K562 (cell line): ENCODE results near the gene RFT1. TPM values are rescaled to one million over a fixed set of nuclear protein-coding genes. Genes with fewer than 3 reads are reported as not detected.

Experiments used
- ATAC-seq: fragments of 200-7000 bp; cut with Tn5 transposase; 3 replicates; pipeline ENCODE4 v1.9.1; 2020; ENCODE audit warnings: moderate library complexity
- BruUV-seq: library from RNA; stranded (reverse); fragments of 400-500 nt; replicated peaks from 2 replicates; lab custom pipeline; 2021; lab: Mats Ljungman, UMichigan
- CTCF ChIA-PET: fragments of 300-600 bp; formaldehyde crosslinking; extraction: SDS; loops from one replicate; lab custom pipeline; 2021; ENCODE audit warnings: low intra/inter-chr PET ratio; lab: Yijun Ruan, JAX
- POLR2A ChIA-PET: fragments of 300-600, 350-650 bp; sonication (Branson Sonifier 250); formaldehyde crosslinking; extraction: SDS; loops from one replicate; lab custom pipeline; 2021; ENCODE audit warnings: antibody characterized with exemption, inconsistent platforms; lab: Yijun Ruan, JAX
- DNase-seq, 4 experiments: peaks; one replicate each; pipeline versions ENCODE4 v3.0.0 to v3.0.0-alpha.2; 2011 to 2018; ENCODE audit warnings: low spot score in 3 of 4, mixed read lengths in 3 of 4; ENCODE audit errors: extremely low read depth in 1 of 4
- FAIRE-seq: peaks from 2 replicates; lab custom pipeline; 2011; peaks lifted over from hg19 to GRCh38; lab: Jason Lieb, UNC
- H2AFZ ChIP-seq: 2 replicates; pipeline ENCODE4 v1.6.0; 2011; ENCODE audit warnings: low read depth, low read length, control low read depth, inconsistent platforms
- H3K27ac ChIP-seq: fragments of 200-600 bp; 3 replicates; pipeline ENCODE4 v1.8.0; 2011; ENCODE audit warnings: low read depth, mild to moderate bottlenecking, control low read depth, inconsistent platforms, low read length, moderate library complexity, mixed read lengths; ENCODE audit errors: extremely low read depth
- H3K27me3 ChIP-seq, 2 experiments: fragments of 300-600 bp in 1 of 2; 2 replicates in 1 of 2; 3 replicates in 1 of 2; pipeline versions ENCODE4 v1.6.0 to v1.8.0; 2011; ENCODE audit warnings: inconsistent platforms in 2 of 2, low read length in 2 of 2, mild to moderate bottlenecking in 1 of 2, mixed read lengths in 1 of 2, moderate library complexity in 1 of 2; ENCODE audit not compliant: control insufficient read depth in 2 of 2, insufficient read depth in 2 of 2
- H3K36me3 ChIP-seq: fragments of 300-600 bp; 3 replicates; pipeline ENCODE4 v1.8.0; 2011; ENCODE audit warnings: mild to moderate bottlenecking, low read length, inconsistent platforms; ENCODE audit not compliant: control insufficient read depth, insufficient read depth
- H3K4me1 ChIP-seq, 2 experiments: fragments of 200-600 bp in 1 of 2; replicated peaks in 1 of 2; 2 replicates in 1 of 2; 3 replicates in 1 of 2; pipeline versions ENCODE4 v1.5.1 to v1.8.0; 2011; ENCODE audit warnings: inconsistent platforms in 2 of 2, low read length in 2 of 2, mild to moderate bottlenecking in 1 of 2, mixed read lengths in 1 of 2, moderate library complexity in 1 of 2; ENCODE audit not compliant: control insufficient read depth in 2 of 2, insufficient read depth in 2 of 2
- H3K4me2 ChIP-seq: 2 replicates; pipeline ENCODE4 v1.6.1; 2011; ENCODE audit warnings: low read length, control low read depth, inconsistent platforms, mixed read lengths; ENCODE audit not compliant: insufficient read depth
- H3K4me3 ChIP-seq: fragments of 200-600 bp; sonication (generic), shearing (Covaris generic); 2 replicates; pipeline ENCODE4 v1.5.1; 2016; ENCODE audit warnings: control low read depth, inconsistent platforms
- H3K79me2 ChIP-seq: fragments of 200-600 bp; 3 replicates; pipeline ENCODE4 v1.8.0; 2011; ENCODE audit warnings: low read length, inconsistent platforms; ENCODE audit not compliant: control insufficient read depth, insufficient read depth
- H3K9ac ChIP-seq, 2 experiments: 2 replicates each; pipeline versions ENCODE4 v1.6.0 to v1.6.1; 2011; ENCODE audit warnings: low read depth in 2 of 2, low read length in 2 of 2, control low read depth in 1 of 2, inconsistent platforms in 1 of 2, mild to moderate bottlenecking in 1 of 2, mixed read lengths in 1 of 2; ENCODE audit not compliant: insufficient read depth in 1 of 2
- H3K9me1 ChIP-seq: one replicate; pipeline ENCODE4 v1.6.0; 2011; ENCODE audit warnings: inconsistent platforms, mild to moderate bottlenecking, low read length, moderate library complexity; ENCODE audit not compliant: control insufficient read depth, insufficient read depth
- H3K9me3 ChIP-seq: replicated peaks from 2 replicates; pipeline ENCODE4 v1.5.1; 2011; ENCODE audit warnings: low read depth, low read length, inconsistent platforms; ENCODE audit not compliant: control insufficient read depth, insufficient read depth
- H4K20me1 ChIP-seq: replicated peaks from 2 replicates; pipeline ENCODE4 v1.6.1; 2011; ENCODE audit warnings: low read length, inconsistent platforms, mixed read lengths; ENCODE audit not compliant: control insufficient read depth, insufficient read depth
- AFF4 ChIP-seq: sonication (generic); formaldehyde crosslinking; IDR thresholded peaks from 2 replicates; pipeline ENCODE4 v1.8.0; 2023; ENCODE audit warnings: mild to moderate bottlenecking, missing genetic modification reagents
- BCOR ChIP-seq: fragments of 450-650 bp; IDR thresholded peaks from 2 replicates; pipeline ENCODE4 v1.6.1; 2016
- NRF1 ChIP-seq, 2 experiments: fragments of 450-650 bp; IDR thresholded peaks in 1 of 2; conservative IDR thresholded peaks in 1 of 2; 2 replicates each; pipeline ENCODE4 v1.6.1; 2014; ENCODE audit warnings: mild to moderate bottlenecking in 2 of 2
- POLR2AphosphoS2 ChIP-seq: IDR thresholded peaks from 2 replicates; pipeline ENCODE4 v1.6.1; 2012; ENCODE audit warnings: low read length, improper control_type of control experiment
- TCF7 ChIP-seq: sonication (generic); IDR thresholded peaks from 2 replicates; pipeline ENCODE4 v1.6.1; 2016; ENCODE audit warnings: antibody characterized with exemption, borderline replicate concordance
- ZFP36 ChIP-seq: fragments of 150-350 bp; IDR thresholded peaks from 2 replicates; pipeline ENCODE4 v1.6.1; 2018; ENCODE audit warnings: low read length, low read depth; ENCODE audit not compliant: partially characterized antibody
- ZNF232 ChIP-seq: sonication (generic); formaldehyde crosslinking; IDR thresholded peaks from 2 replicates; pipeline ENCODE4 v1.8.0; 2022; ENCODE audit warnings: mild to moderate bottlenecking, missing genetic modification reagents
- WGBS: fragments of 100-300 bp; shearing (Covaris generic); methylation state at CpG from one replicate; pipeline ENCODE4 v1.1.6; 2016; ENCODE audit warnings: low coverage, mixed read lengths; ENCODE audit not compliant: insufficient coverage; ENCODE audit errors: missing lambda C conversion rate; 5-methylcytosine and 5-hydroxymethylcytosine counted together
- in situ Hi-C: fragments of 300-500 bp; cut with MboI; formaldehyde crosslinking; loops from 4 replicates; pipeline ENCODE4 v1.15.0; 2018; ENCODE audit warnings: inconsistent platforms, mixed read lengths
- intact Hi-C: fragments of 100-400 bp; cut with micrococcal nuclease; formaldehyde crosslinking; loops from 2 replicates; pipeline ENCODE4 v1.14.2; 2022
- polyA plus RNA-seq, 8 experiments: library from polyadenylated mRNA; depleted of rRNA in 4 of 8; stranded (reverse) in 5 of 8; unstranded in 3 of 8; fragments of >200 nt; fragmentation: Nextera tagmentation in 2 of 8; fragmentation: Illumina TruSeq in 1 of 8; extraction: Ambion mirVana in 2 of 8; extraction: Trizol in 1 of 8; gene quantifications; 2 replicates each; pipeline versions ENCODE4 v1.2.1 to v1.2.3, GENCODE V29; 2011 to 2014; ENCODE audit warnings: inconsistent platforms in 1 of 8, missing spikeins in 1 of 8
- total RNA-seq, 7 experiments: library from RNA; depleted of rRNA in 6 of 7; stranded (reverse); fragments of >200 nt in 6 of 7; fragmentation: Illumina TruSeq in 2 of 7; extraction: Trizol in 2 of 7; gene quantifications; 2 replicates each; pipeline versions ENCODE4 v1.2.1 to v1.2.3, GENCODE V29; 2011 to 2021; ENCODE audit warnings: low replicate concordance in 1 of 7

The RFT1 gene
- total and polyA plus RNA-seq, 9 of the 15 experiments (the other 6 are each of a cell fraction or from before 2014, with no cell fraction given): 4.4 to 23.8 (median 8.9) TPM

DNA sequence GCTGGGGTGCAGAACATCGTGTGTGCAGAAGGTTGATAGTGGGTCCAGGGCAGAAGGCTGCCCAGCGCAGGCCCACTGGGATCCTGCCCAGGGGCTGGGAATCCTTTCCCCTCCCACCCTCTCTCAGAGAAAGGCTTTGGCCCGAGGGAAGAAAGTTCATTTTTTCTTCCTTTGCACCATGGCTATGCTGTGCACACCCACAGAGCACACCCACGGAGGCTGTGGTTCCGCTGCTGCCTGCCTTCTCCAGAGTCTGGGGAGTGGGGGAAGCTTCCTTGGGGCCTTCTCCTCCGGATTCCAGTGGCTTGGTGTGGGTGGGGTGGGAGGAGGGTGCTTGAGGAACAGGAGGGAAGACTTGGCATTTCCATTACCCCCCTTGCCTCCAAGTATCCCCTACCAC lies 23.7 kb upstream of the RFT1 start:
- Histone ChIP-seq H3K4me3 (no peak overlapping the region), H2AFZ (no peak overlapping the region), H3K27me3 (peaks cover 0 to 12% of the 10 kb centered on the region in 2 experiments; a peak in 1 of 5 replicates), H4K20me1 (no peaks in the 10 kb centered on the region; the same call in 1 of the 2 replicates), H3K9ac (peak overlapping the region in 1 of 2 experiments; percentile 40; a peak in 1 of 4 replicates), H3K9me3 (no peaks in the 10 kb centered on the region)
- 6% methylated on average over 3 of the region's 6 CpGs for WGBS
- FAIRE-seq: no peak
- ATAC-seq: no peak
- peak in 1 of 2 experiments; percentile 31; a peak in 2 of 4 replicates for TF ChIP-seq NRF1 (conservative IDR thresholded peaks at IDR 0.05 in 1 of 2, IDR thresholded peaks at IDR 0.05 in 1 of 2)
- TF ChIP-seq TCF7: no peak
- TF ChIP-seq, all 486 proteins: peak for 1
- peaks cover 0 to 15% of the 10 kb centered on the region in 2 experiments; a peak in 3 of 5 replicates for H3K4me1 ChIP-seq
- intact Hi-C loops (no loop called here), in situ Hi-C loops (no loop called here)
- no TSS peak for BruUV-seq
- H3K9me1 ChIP-seq: no peaks in the 10 kb centered on the region
- CTCF ChIA-PET: no interaction called here
- no peak overlapping the region for H3K27ac ChIP-seq
- H3K79me2 ChIP-seq: no peaks in the 10 kb centered on the region
- peak in 1 of 4 experiments; percentile 8 for DNase-seq
- POLR2A ChIA-PET: interaction anchor here (1.5 kb wide), 1 partner anchor 10 kb away, joined by 5 read pairs; no protein-coding TSS in a partner anchor
- no peak overlapping the region for H3K4me2 ChIP-seq
- no peaks in the 10 kb centered on the region for H3K36me3 ChIP-seq

DNA sequence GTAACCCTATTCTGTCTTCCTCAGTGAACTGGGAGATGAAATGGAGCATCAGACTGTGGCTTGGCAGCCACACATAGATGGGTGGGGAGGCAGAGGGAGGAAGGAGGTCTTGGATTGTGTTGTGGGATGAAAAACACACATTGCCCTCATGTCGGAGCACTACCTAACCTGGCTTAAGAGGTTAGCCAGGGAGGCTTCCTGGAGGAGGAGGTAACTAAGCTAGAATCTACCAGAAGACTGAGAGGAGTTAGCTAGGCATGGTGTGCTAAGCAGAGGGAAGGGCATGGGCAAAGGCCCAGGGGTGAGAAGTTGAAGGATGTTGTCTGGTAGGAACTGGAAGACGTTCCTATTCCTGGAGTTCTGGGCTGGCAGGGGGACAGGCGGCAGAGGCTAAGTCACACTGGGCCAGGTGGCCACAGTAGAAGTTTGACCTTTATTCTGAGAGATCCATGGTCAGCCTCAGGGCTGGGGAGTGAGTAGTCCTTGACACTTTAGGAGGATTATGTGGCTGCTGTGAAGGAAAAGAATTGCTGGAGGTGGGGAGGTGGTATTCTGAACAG lies 23.1 kb upstream of the RFT1 start:
- no peak overlapping the region for H3K4me3 ChIP-seq
- no peak for ATAC-seq

More for the DNA sequence above, 23.1 kb upstream of the RFT1 start:
- Histone ChIP-seq H3K9me3 (no peaks in the 10 kb centered on the region), H3K9ac (no peak overlapping the region), H2AFZ (no peak overlapping the region), H3K79me2 (no peaks in the 10 kb centered on the region), H3K27me3 (peaks cover 0 to 12% of the 10 kb centered on the region in 2 experiments; a peak in 1 of 5 replicates), H3K36me3 (no peaks in the 10 kb centered on the region), H3K27ac (no peak overlapping the region), H4K20me1 (no peaks in the 10 kb centered on the region; the same call in 1 of the 2 replicates), H3K4me1 (peaks cover 0 to 15% of the 10 kb centered on the region in 2 experiments; a peak in 3 of 5 replicates), H3K4me2 (no peak overlapping the region), H3K9me1 (no peaks in the 10 kb centered on the region)
- POLR2A ChIA-PET: interaction anchor here (1.5 kb wide), 1 partner anchor 10 kb away, joined by 5 read pairs; no protein-coding TSS in a partner anchor
- no peak for FAIRE-seq
- CTCF ChIA-PET: no interaction called here
- no peak for DNase-seq
- in situ Hi-C loops: no loop called here
- WGBS: 17% methylated on average over 3 of the region's 3 CpGs
- no TSS peak for BruUV-seq
- intact Hi-C loops: no loop called here
- TF ChIP-seq ZFP36: peak; percentile 94
- TF ChIP-seq ZNF232 (CRISPR knock-in tag): no peak
- no peak for TF ChIP-seq POLR2AphosphoS2
- peak; percentile 42; the same call in 1 of the 2 replicates for TF ChIP-seq BCOR
- no peak for TF ChIP-seq AFF4
